Body of pancreas (tissue), 4 donors: Measurements from ENCODE around the gene ACTL6B. TPM values are rescaled to one million over a fixed set of nuclear protein-coding genes. Genes with fewer than 3 reads are reported as not detected.

Source experiments
- ATAC-seq: fragments of 150-250 bp; one replicate; pipeline ENCODE4 v1.9.1; 2016
- DNase-seq, 4 donors: peaks; one replicate each; pipeline ENCODE4 v3.0.0-alpha.2; 2019
- H3K27ac ChIP-seq, 4 donors: fragments of 200-600 bp; sonication (generic); 1 replicate in 3 of 4; 2 replicates in 1 of 4; pipeline versions ENCODE4 v1.5.1 to v1.6.1; 2016 to 2019; ENCODE audit warnings: mild to moderate bottlenecking in 1 of 4, mixed read lengths in 1 of 4, moderate library complexity in 1 of 4
- H3K27me3 ChIP-seq, 2 donors: fragments of 200-600 bp; sonication (generic); one replicate each; pipeline ENCODE4 v1.6.0; 2016; ENCODE audit warnings: mild to moderate bottlenecking in 1 of 2
- H3K36me3 ChIP-seq, 2 donors: fragments of 200-600 bp; sonication (generic); replicated peaks in 1 of 2; 2 replicates each; pipeline ENCODE4 v1.5.1; 2016; ENCODE audit warnings: low read depth in 2 of 2; ENCODE audit not compliant: insufficient read depth in 1 of 2
- H3K4me1 ChIP-seq: fragments of 200-600 bp; sonication (generic); one replicate; pipeline ENCODE4 v1.6.0; 2016
- H3K4me3 ChIP-seq, 2 donors: fragments of 200-600 bp; sonication (generic); 1 replicate in 1 of 2; 2 replicates in 1 of 2; pipeline ENCODE4 v1.5.1; 2016 to 2019
- H3K9me3 ChIP-seq, 3 donors: fragments of 200-600 bp; sonication (generic); 1 replicate in 2 of 3; 2 replicates in 1 of 3; pipeline ENCODE4 v1.5.1; 2016
- POLR2A ChIP-seq, 3 donors: fragments of 450-650 bp; IDR thresholded peaks; one replicate each; pipeline ENCODE4 v1.6.1; 2016; ENCODE audit warnings: antibody characterized with exemption in 3 of 3, mild to moderate bottlenecking in 2 of 3
- WGBS, 2 donors: methylation state at CpG; one replicate each; pipeline ENCODE4 v1.1.5; 2017; 5-methylcytosine and 5-hydroxymethylcytosine counted together
- intact Hi-C: fragments of 100-400 bp; cut with DNase I; formaldehyde crosslinking; loops from one replicate; pipeline ENCODE4 v1.15.1; 2023
- total RNA-seq, 2 donors: library from RNA; depleted of rRNA; stranded (reverse); fragments of >200 nt; gene quantifications; one replicate each; pipeline ENCODE4 v1.1.0, GENCODE V29; 2016
- TF ChIP-seq, protein P1 (sequence below), 7 experiments: fragments of 450-650 bp in 4 of 7; fragments of 200-600 bp in 3 of 7; sonication (generic) in 3 of 7; IDR thresholded peaks; one replicate each; pipeline ENCODE4 v1.5.1; 2016 to 2019; ENCODE audit warnings: antibody characterized with exemption in 7 of 7

The ACTL6B gene
- total RNA-seq, 2 donors from 2014 or later: 0.52 TPM; not detected in 1

DNA sequence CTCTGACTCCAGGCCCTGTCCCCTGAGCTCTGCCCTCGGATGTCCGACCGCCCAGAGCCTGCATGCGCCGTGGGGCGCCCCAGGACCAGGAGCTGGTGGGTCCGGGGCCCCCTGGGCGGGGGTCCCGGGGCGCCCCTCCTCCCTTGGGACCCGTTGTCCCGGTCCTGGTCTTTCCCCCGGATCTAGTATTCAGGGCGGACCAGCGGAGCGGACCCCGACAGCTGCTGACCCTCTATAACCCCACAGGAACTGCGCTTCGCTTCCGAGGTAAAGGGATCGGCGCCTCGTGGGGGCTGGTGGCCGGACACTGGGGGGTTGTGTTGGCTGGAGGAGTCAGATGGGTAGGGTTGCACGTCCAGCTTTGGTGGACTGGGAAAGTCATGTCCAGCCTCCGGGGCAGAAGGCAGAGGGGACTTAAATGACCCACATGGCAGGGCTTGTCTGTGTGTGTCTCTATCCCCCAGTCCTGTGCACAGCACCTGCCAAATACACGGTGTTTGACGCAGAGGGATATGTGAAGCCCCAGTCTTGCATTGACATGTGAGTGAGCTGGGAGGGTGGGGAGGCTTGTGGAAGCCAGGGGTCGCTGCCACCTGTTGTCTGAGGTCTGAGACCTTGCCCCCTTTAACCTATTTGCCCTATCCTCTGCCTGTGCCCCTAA lies 43.4 kb downstream of the ACTL6B start:
- ATAC-seq: no peak
- Histone ChIP-seq H3K36me3 (no peaks in the 10 kb centered on the region), H3K4me1 (peaks cover 10% of the 10 kb centered on the region), H3K27ac (peak overlapping the region in 3 of 4 donors; percentile 90 to 99 (median 94)), H3K27me3 (no peaks in the 10 kb centered on the region), H3K9me3 (no peaks in the 10 kb centered on the region), H3K4me3 (peak overlapping the region; percentile 76 to 82)
- TF ChIP-seq, protein P1, sequence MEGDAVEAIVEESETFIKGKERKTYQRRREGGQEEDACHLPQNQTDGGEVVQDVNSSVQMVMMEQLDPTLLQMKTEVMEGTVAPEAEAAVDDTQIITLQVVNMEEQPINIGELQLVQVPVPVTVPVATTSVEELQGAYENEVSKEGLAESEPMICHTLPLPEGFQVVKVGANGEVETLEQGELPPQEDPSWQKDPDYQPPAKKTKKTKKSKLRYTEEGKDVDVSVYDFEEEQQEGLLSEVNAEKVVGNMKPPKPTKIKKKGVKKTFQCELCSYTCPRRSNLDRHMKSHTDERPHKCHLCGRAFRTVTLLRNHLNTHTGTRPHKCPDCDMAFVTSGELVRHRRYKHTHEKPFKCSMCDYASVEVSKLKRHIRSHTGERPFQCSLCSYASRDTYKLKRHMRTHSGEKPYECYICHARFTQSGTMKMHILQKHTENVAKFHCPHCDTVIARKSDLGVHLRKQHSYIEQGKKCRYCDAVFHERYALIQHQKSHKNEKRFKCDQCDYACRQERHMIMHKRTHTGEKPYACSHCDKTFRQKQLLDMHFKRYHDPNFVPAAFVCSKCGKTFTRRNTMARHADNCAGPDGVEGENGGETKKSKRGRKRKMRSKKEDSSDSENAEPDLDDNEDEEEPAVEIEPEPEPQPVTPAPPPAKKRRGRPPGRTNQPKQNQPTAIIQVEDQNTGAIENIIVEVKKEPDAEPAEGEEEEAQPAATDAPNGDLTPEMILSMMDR (IDR thresholded peaks at IDR 0.05): no peak
- no peak for TF ChIP-seq POLR2A (IDR thresholded peaks at IDR 0.05)
- intact Hi-C loops: no loop called here
- 2% methylated on average over 29 of the region's 29 CpGs; no CpG with 5 or more reads in 1 of the 2 donors for WGBS, 2 donors
- DNase-seq: peak in 3 of 4 donors; percentile 19 to 33 (median 23)

- Histone ChIP-seq H3K27ac (peak within 1 kb of the TSS; percentile 90 to 99 (median 93)), H3K27me3 (no peaks in the 10 kb centered on the region), H3K9me3 (no peaks in the 10 kb centered on the region), H3K4me1 (peaks cover 10% of the 10 kb centered on the region), H3K36me3 (no peaks in the 10 kb centered on the region), H3K4me3 (peak within 1 kb of the TSS; percentile 76 to 82)
- peak; percentile 96 for ATAC-seq
- intact Hi-C loops: no loop called here
- TF ChIP-seq POLR2A (IDR thresholded peaks at IDR 0.05): peak; percentile 90 to 97 (median 97)
- TF ChIP-seq, protein P1 (IDR thresholded peaks at IDR 0.05): peak in 4 of 7 experiments; percentile 19 to 35 (median 34)
- 0% methylated on average over 11 to 61 of the region's 61 CpGs for WGBS, 2 donors
- peak; percentile 98 to 100 (median 98) for DNase-seq
These were observed 44.1 kb downstream of the ACTL6B start, which contains the start of gene MOSPD3 for GRCh38 chr7:100611983-100612729. Gene MOSPD3, plus strand, starts transcription at chr7:100612540. Its CDS starts 252 bp downstream, at chr7:100612792.

DNA sequence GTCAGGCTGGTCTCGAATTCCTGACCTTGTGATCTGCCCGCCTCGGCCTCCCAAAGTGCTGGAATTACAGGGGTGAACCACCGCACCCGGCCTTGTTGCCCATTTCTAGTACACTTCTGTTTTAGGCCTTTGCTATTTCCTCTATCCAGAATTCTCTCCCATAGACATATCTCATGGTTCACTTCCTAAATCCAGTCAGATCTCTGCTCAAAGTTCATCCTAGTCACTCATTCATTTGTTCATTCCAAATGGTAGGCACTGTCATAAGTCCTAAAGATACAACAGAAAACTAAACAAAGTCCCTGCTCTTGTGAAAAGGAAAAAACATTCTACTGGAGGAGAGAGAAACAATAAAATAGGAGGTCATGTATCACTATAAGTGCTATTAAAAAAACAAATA lies 46.3 kb downstream of the ACTL6B start:
- Histone ChIP-seq H3K4me1 (peaks cover 20% of the 10 kb centered on the region), H3K9me3 (no peaks in the 10 kb centered on the region), H3K27ac (no peak overlapping the region), H3K27me3 (no peaks in the 10 kb centered on the region), H3K36me3 (no peaks in the 10 kb centered on the region), H3K4me3 (no peak overlapping the region)
- DNase-seq (no peak), ATAC-seq (no peak)
- WGBS, 2 donors: 84 to 89% methylated on average over 5 of the region's 5 CpGs
- TF ChIP-seq, protein P1 (IDR thresholded peaks at IDR 0.05): no peak
- TF ChIP-seq POLR2A (IDR thresholded peaks at IDR 0.05): no peak
- intact Hi-C loops: no loop called here

GRCh38 chr7:100607111-100607510 lies 49.1 kb downstream of the ACTL6B start:
- TF ChIP-seq POLR2A (IDR thresholded peaks at IDR 0.05): no peak
- TF ChIP-seq, protein P1 (IDR thresholded peaks at IDR 0.05): no peak
- WGBS, 2 donors: 73 to 78% methylated on average over 8 of the region's 8 CpGs
- ATAC-seq: no peak
- Histone ChIP-seq H3K4me3 (no peak overlapping the region), H3K9me3 (no peaks in the 10 kb centered on the region), H3K27me3 (no peaks in the 10 kb centered on the region), H3K27ac (no peak overlapping the region), H3K4me1 (peaks cover 25% of the 10 kb centered on the region), H3K36me3 (no peaks in the 10 kb centered on the region)
- intact Hi-C loops: no loop called here
- no peak for DNase-seq
